GM12878 (cell line): Measurements from ENCODE around the gene DOCK2. TPM values are rescaled to one million over a fixed set of nuclear protein-coding genes. Genes with fewer than 3 reads are reported as not detected.

Experiments
- ATAC-seq: fragments of 200-7000 bp; cut with Tn5 transposase; 3 replicates; pipeline ENCODE4 v1.9.1; 2020; ENCODE audit warnings: mild to moderate bottlenecking, moderate library complexity
- BruUV-seq: library from RNA; stranded (reverse); fragments of 400-500 nt; replicated peaks from 2 replicates; lab custom pipeline; 2021; lab: Mats Ljungman, UMichigan
- CTCF ChIA-PET: fragments of 300-600 bp; sonication (Branson Sonifier 250); formaldehyde crosslinking; extraction: SDS; loops from one replicate; lab custom pipeline; 2021; ENCODE audit warnings: inconsistent platforms; lab: Yijun Ruan, JAX
- POLR2A ChIA-PET: fragments of 350-600 bp; formaldehyde crosslinking; extraction: SDS; loops from one replicate; lab custom pipeline; 2021; ENCODE audit warnings: inconsistent platforms; lab: Charles Lee
- RAD21 ChIA-PET: fragments of 300-600 bp; sonication (Branson Sonifier 250); formaldehyde crosslinking; loops from one replicate; lab custom pipeline; 2023; ENCODE audit warnings: antibody characterized with exemption; ENCODE audit not compliant: unreplicated experiment; lab: Charles Lee
- SMC1A ChIA-PET: fragments of 300-600 bp; sonication (Branson Sonifier 250); formaldehyde crosslinking; loops from one replicate; lab custom pipeline; 2023; ENCODE audit not compliant: unreplicated experiment, uncharacterized antibody; lab: Charles Lee
- DNase-seq: peaks from one replicate; pipeline ENCODE4 v3.0.0-alpha.2; 2011; ENCODE audit warnings: low read depth, low spot score
- FAIRE-seq: peaks from 3 replicates; lab custom pipeline; 2011; peaks lifted over from hg19 to GRCh38; lab: Jason Lieb, UNC
- H2AFZ ChIP-seq: 2 replicates; pipeline ENCODE4 v1.6.0; 2011; ENCODE audit warnings: low read depth, low read length, control low read depth; ENCODE audit not compliant: control insufficient read depth
- H3K27ac ChIP-seq: 2 replicates; pipeline ENCODE4 v1.5.1; 2011; ENCODE audit warnings: control low read depth; ENCODE audit not compliant: control insufficient read depth, insufficient read depth
- H3K27me3 ChIP-seq, 2 experiments: replicated peaks in 1 of 2; 2 replicates each; pipeline versions ENCODE4 v1.6.0 to v1.6.1; 2011; ENCODE audit warnings: low read length in 1 of 2; ENCODE audit not compliant: control insufficient read depth in 2 of 2, insufficient read depth in 2 of 2
- H3K36me3 ChIP-seq, 2 experiments: 2 replicates each; pipeline ENCODE4 v1.5.1; 2011; ENCODE audit warnings: low read length in 1 of 2; ENCODE audit not compliant: control insufficient read depth in 2 of 2, insufficient read depth in 2 of 2
- H3K4me1 ChIP-seq: 2 replicates; pipeline ENCODE4 v1.6.1; 2011; ENCODE audit warnings: mild to moderate bottlenecking, low read length, moderate library complexity, mixed read lengths; ENCODE audit not compliant: control insufficient read depth, insufficient read depth
- H3K4me2 ChIP-seq: 2 replicates; pipeline ENCODE4 v1.6.0; 2011; ENCODE audit warnings: control low read depth; ENCODE audit not compliant: control insufficient read depth, insufficient read depth
- H3K4me3 ChIP-seq: fragments of 200-600 bp; sonication (generic); 2 replicates; pipeline ENCODE4 v1.5.1; 2016
- H3K79me2 ChIP-seq: 2 replicates; pipeline ENCODE4 v1.6.0; 2011; ENCODE audit warnings: low read length; ENCODE audit not compliant: control insufficient read depth, insufficient read depth
- H3K9ac ChIP-seq: 2 replicates; pipeline ENCODE4 v1.8.0; 2011; ENCODE audit warnings: low read length, control low read depth, mixed read lengths; ENCODE audit not compliant: control insufficient read depth, insufficient read depth
- H3K9me3 ChIP-seq: replicated peaks from 3 replicates; pipeline ENCODE4 v1.5.1; 2011; ENCODE audit warnings: mild to moderate bottlenecking, low read length; ENCODE audit not compliant: control insufficient read depth, insufficient read depth
- H4K20me1 ChIP-seq: 2 replicates; pipeline ENCODE4 v1.6.0; 2011; ENCODE audit not compliant: control insufficient read depth, insufficient read depth
- BMI1 ChIP-seq: fragments of 450-650 bp; IDR thresholded peaks from 2 replicates; pipeline ENCODE4 v1.6.1; 2016; ENCODE audit warnings: mild to moderate bottlenecking, moderate library complexity, borderline replicate concordance
- CBFB ChIP-seq: IDR thresholded peaks from 2 replicates; pipeline ENCODE4 v1.6.1; 2016; ENCODE audit warnings: antibody characterized with exemption, low read depth
- CBX3 ChIP-seq: fragments of 200-600 bp; sonication (generic); IDR thresholded peaks from 2 replicates; pipeline ENCODE4 v1.6.1; 2016; ENCODE audit warnings: low read depth, borderline replicate concordance
- MTA2 ChIP-seq: fragments of 450-650 bp; IDR thresholded peaks from 2 replicates; pipeline ENCODE4 v1.6.1; 2016; ENCODE audit warnings: low read depth, mild to moderate bottlenecking, moderate library complexity
- MTA3 ChIP-seq: IDR thresholded peaks from 2 replicates; pipeline ENCODE4 v1.6.1; 2012; ENCODE audit warnings: low read length, inconsistent platforms, borderline replicate concordance
- NR2F1 ChIP-seq: fragments of 450-650 bp; conservative IDR thresholded peaks from 2 replicates; pipeline ENCODE4 v1.6.1; 2017; ENCODE audit warnings: mild to moderate bottlenecking
- PML ChIP-seq: IDR thresholded peaks from 2 replicates; pipeline ENCODE4 v1.6.1; 2012; ENCODE audit warnings: low read length, inconsistent platforms
- ZNF24 ChIP-seq: fragments of 450-650 bp; IDR thresholded peaks from 2 replicates; pipeline ENCODE4 v1.6.1; 2017; ENCODE audit warnings: antibody characterized with exemption, mild to moderate bottlenecking
- WGBS: methylation state at CpG from one replicate; pipeline ENCODE4 v1.1.6; 2016; ENCODE audit warnings: low lambda C conversion rate; ENCODE audit not compliant: insufficient replicate concordance, insufficient coverage; ENCODE audit errors: missing lambda C conversion rate; 5-methylcytosine and 5-hydroxymethylcytosine counted together
- in situ Hi-C: fragments of 300-500 bp; cut with MboI; formaldehyde crosslinking; loops from 9 replicates; pipeline ENCODE4 v1.14.3; 2018; ENCODE audit warnings: mixed read lengths
- intact Hi-C: fragments of 100-400 bp; cut with micrococcal nuclease; formaldehyde crosslinking; loops from one replicate; pipeline ENCODE4 v1.14.2; 2022; ENCODE audit not compliant: unreplicated experiment
- polyA plus RNA-seq, 11 experiments: library from polyadenylated mRNA; depleted of rRNA in 4 of 11; unstranded in 6 of 11; stranded (reverse) in 5 of 11; fragments of >200 nt; fragmentation: Nextera tagmentation in 4 of 11; fragmentation: Illumina TruSeq in 1 of 11; extraction: Ambion mirVana in 4 of 11; extraction: Trizol in 1 of 11; gene quantifications; 1 replicate in 1 of 11; 2 replicates in 10 of 11; pipeline versions ENCODE4 v1.2.1 to v1.2.3, GENCODE V29; 2011 to 2016; ENCODE audit warnings: inconsistent platforms in 2 of 11, missing spikeins in 2 of 11, low read depth in 1 of 11
- total RNA-seq, 4 experiments: library from RNA; depleted of rRNA in 3 of 4; stranded (reverse); fragments of >200 nt in 3 of 4; fragmentation: Illumina TruSeq in 1 of 4; extraction: Trizol in 1 of 4; gene quantifications; 2 replicates each; pipeline versions ENCODE4 v1.2.1 to v1.2.3, GENCODE V29; 2013 to 2021
- TF ChIP-seq, protein P1 (sequence below): fragments of 450-650 bp; IDR thresholded peaks from 2 replicates; pipeline ENCODE4 v1.6.1; 2017; ENCODE audit warnings: antibody characterized with exemption, mild to moderate bottlenecking, moderate library complexity

DOCK2 gene
- total and polyA plus RNA-seq, 10 of the 15 experiments (the other 5 are each of a cell fraction or from before 2014, with no cell fraction given), result 34.2 to 192 (median 118) TPM

GRCh38 chr5:169711551-169712225 lies 74.6 kb downstream of the DOCK2 start:
- intact Hi-C loops (no loop called here), in situ Hi-C loops (no loop called here)
- ChIA-PET RAD21 (interaction anchor here (2.3 kb wide), 1 partner anchor 10 kb away, joined by 7 read pairs; no protein-coding TSS in a partner anchor), POLR2A (interaction anchor here (0.6 to 1.6 kb wide), 2 partner anchors 67 to 213 kb away, joined by 3 to 4 read pairs; no protein-coding TSS in a partner anchor), CTCF (interaction anchor here (1.1 to 1.7 kb wide), 2 partner anchors 53 to 269 kb away, joined by 3 to 9 read pairs; partner anchors contain the start of gene INSYN2B), SMC1A (interaction anchor here (0.7 to 2.2 kb wide), 8 partner anchors 9 to 269 kb away, joined by 3 to 8 read pairs (median 4); partner anchors contain the start of gene INSYN2B)
- no peaks in the 10 kb centered on the region for H4K20me1 ChIP-seq
- H3K27me3 ChIP-seq, result no peaks in the 10 kb centered on the region
- H3K9ac ChIP-seq, result no peak overlapping the region
- no TSS peak for BruUV-seq
- H3K4me2 ChIP-seq, result no peak overlapping the region
- TF ChIP-seq MTA3 (no peak), BMI1 (no peak), CBX3 (no peak), MTA2 (no peak), PML (no peak), NR2F1 (no peak), ZNF24 (no peak), CBFB (no peak)
- TF ChIP-seq, protein P1, sequence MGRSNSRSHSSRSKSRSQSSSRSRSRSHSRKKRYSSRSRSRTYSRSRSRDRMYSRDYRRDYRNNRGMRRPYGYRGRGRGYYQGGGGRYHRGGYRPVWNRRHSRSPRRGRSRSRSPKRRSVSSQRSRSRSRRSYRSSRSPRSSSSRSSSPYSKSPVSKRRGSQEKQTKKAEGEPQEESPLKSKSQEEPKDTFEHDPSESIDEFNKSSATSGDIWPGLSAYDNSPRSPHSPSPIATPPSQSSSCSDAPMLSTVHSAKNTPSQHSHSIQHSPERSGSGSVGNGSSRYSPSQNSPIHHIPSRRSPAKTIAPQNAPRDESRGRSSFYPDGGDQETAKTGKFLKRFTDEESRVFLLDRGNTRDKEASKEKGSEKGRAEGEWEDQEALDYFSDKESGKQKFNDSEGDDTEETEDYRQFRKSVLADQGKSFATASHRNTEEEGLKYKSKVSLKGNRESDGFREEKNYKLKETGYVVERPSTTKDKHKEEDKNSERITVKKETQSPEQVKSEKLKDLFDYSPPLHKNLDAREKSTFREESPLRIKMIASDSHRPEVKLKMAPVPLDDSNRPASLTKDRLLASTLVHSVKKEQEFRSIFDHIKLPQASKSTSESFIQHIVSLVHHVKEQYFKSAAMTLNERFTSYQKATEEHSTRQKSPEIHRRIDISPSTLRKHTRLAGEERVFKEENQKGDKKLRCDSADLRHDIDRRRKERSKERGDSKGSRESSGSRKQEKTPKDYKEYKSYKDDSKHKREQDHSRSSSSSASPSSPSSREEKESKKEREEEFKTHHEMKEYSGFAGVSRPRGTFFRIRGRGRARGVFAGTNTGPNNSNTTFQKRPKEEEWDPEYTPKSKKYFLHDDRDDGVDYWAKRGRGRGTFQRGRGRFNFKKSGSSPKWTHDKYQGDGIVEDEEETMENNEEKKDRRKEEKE, result no peak
- no peak overlapping the region for H2AFZ ChIP-seq
- FAIRE-seq, result no peak
- H3K4me3 ChIP-seq, result no peak overlapping the region
- no peak for ATAC-seq
- H3K27ac ChIP-seq, result no peak overlapping the region
- H3K36me3 ChIP-seq, result peaks cover 28 to 63% of the 10 kb centered on the region in 2 experiments
- H3K9me3 ChIP-seq, result no peaks in the 10 kb centered on the region
- H3K79me2 ChIP-seq, result no peaks in the 10 kb centered on the region
- 95% methylated on average over 4 of the region's 4 CpGs for WGBS
- no peak for DNase-seq
- H3K4me1 ChIP-seq, result peaks cover 1% of the 10 kb centered on the region
